IPS-NIHi7 (cell line): Measurements from ENCODE around the gene KCNH1.

Experiments used
- DNase-seq: peaks from one replicate; pipeline ENCODE4 v3.0.0; 2012; ENCODE audit warnings: mixed read lengths; ENCODE audit errors: extremely low spot score

KCNH1 gene

GRCh38 chr1:210878564-210878963, 255.4 kb downstream of the KCNH1 start:
- DNase-seq, result no peak

- DNase-seq, result no peak
These were observed 257.7 kb downstream of the KCNH1 start for GRCh38 chr1:210876275-210876674.

- DNase-seq, result no peak
These were observed 267.4 kb downstream of the KCNH1 start for GRCh38 chr1:210866532-210866931.

GRCh38 chr1:210857705-210858104, 276.2 kb downstream of the KCNH1 start:
- DNase-seq, result no peak

- DNase-seq, result no peak
These were observed 276.7 kb downstream of the KCNH1 start for GRCh38 chr1:210857146-210857663.

- DNase-seq, result peak; percentile 46
These were observed 278.5 kb downstream of the KCNH1 start for GRCh38 chr1:210855440-210855839.

- no peak for DNase-seq
These were observed 280.7 kb downstream of the KCNH1 start for GRCh38 chr1:210853276-210853675.

GRCh38 chr1:210850556-210850955, 283.4 kb downstream of the KCNH1 start:
- DNase-seq, result no peak

- no peak for DNase-seq
These were observed 285.5 kb downstream of the KCNH1 start for GRCh38 chr1:210848474-210848873.

- DNase-seq, result no peak
These were observed 291.9 kb downstream of the KCNH1 start for GRCh38 chr1:210841926-210842625.

- DNase-seq, result no peak
These were observed 303.6 kb downstream of the KCNH1 start for GRCh38 chr1:210830034-210831028.

- no peak for DNase-seq
These were observed 304.9 kb downstream of the KCNH1 start for GRCh38 chr1:210828996-210829596.

- no peak for DNase-seq
These were observed 306.5 kb downstream of the KCNH1 start for GRCh38 chr1:210827481-210827880.

GRCh38 chr1:210826686-210827085, 307.3 kb downstream of the KCNH1 start:
- DNase-seq, result no peak

GRCh38 chr1:210822932-210823331, 311.0 kb downstream of the KCNH1 start:
- DNase-seq, result no peak

GRCh38 chr1:210822241-210822640, 311.7 kb downstream of the KCNH1 start:
- DNase-seq, result no peak

- DNase-seq, result no peak
These were observed 312.3 kb downstream of the KCNH1 start for GRCh38 chr1:210821615-210822014.

- DNase-seq, result no peak
These were observed 314.7 kb downstream of the KCNH1 start for GRCh38 chr1:210819266-210819665.

GRCh38 chr1:210817385-210818275, 316.3 kb downstream of the KCNH1 start:
- no peak for DNase-seq

- DNase-seq, result no peak
These were observed 318.1 kb downstream of the KCNH1 start for GRCh38 chr1:210815641-210816550.
